H9 (cell line): ENCODE results near the gene HNRNPLL. TPM values are rescaled to one million over a fixed set of nuclear protein-coding genes. Genes with fewer than 3 reads are reported as not detected.
A peak's percentile ranks its signal among the peaks of the same experiment; 100 is the strongest.

Experiments used
- DNase-seq: peaks from one replicate; pipeline ENCODE4 v3.0.0-alpha.2; 2017
- H2AFZ ChIP-seq: one replicate; pipeline ENCODE4 v1.6.1; 2013; ENCODE audit warnings: mild to moderate bottlenecking, low read length, control low read depth, moderate library complexity
- H2AK5ac ChIP-seq: 2 replicates; pipeline ENCODE4 v1.6.1; 2013; ENCODE audit warnings: low read length, control low read depth, mixed read lengths; ENCODE audit not compliant: insufficient read length
- H2BK120ac ChIP-seq: one replicate; pipeline ENCODE4 v1.6.1; 2013; ENCODE audit warnings: low read depth, mild to moderate bottlenecking, low read length, control low read depth, inconsistent platforms; ENCODE audit not compliant: poor library complexity, severe bottlenecking
- H2BK12ac ChIP-seq: 2 replicates; pipeline ENCODE4 v1.6.1; 2013; ENCODE audit warnings: low read length, control low read depth, mixed read lengths, low read depth; ENCODE audit not compliant: insufficient read length
- H2BK15ac ChIP-seq: 2 replicates; pipeline ENCODE4 v1.6.1; 2013; ENCODE audit warnings: low read depth, low read length, control low read depth
- H2BK20ac ChIP-seq: one replicate; pipeline ENCODE4 v1.6.1; 2013; ENCODE audit warnings: low read depth, mild to moderate bottlenecking, low read length, control low read depth, inconsistent platforms; ENCODE audit not compliant: poor library complexity, severe bottlenecking
- H2BK5ac ChIP-seq: 2 replicates; pipeline ENCODE4 v1.6.1; 2013; ENCODE audit warnings: low read length, control low read depth, mixed read lengths; ENCODE audit not compliant: insufficient read length
- H3K14ac ChIP-seq: 2 replicates; pipeline ENCODE4 v1.6.1; 2013; ENCODE audit warnings: low read length, control low read depth; ENCODE audit not compliant: insufficient read depth
- H3K18ac ChIP-seq: 2 replicates; pipeline ENCODE4 v1.6.1; 2013; ENCODE audit warnings: low read depth, mild to moderate bottlenecking, mixed read lengths, low read length, control low read depth; ENCODE audit not compliant: insufficient read length
- H3K23ac ChIP-seq: 2 replicates; pipeline ENCODE4 v1.6.1; 2013; ENCODE audit warnings: low read length, control low read depth, mixed read lengths, low read depth; ENCODE audit not compliant: insufficient read length
- H3K23me2 ChIP-seq: 2 replicates; pipeline ENCODE4 v1.6.1; 2013; ENCODE audit warnings: low read depth, mild to moderate bottlenecking, mixed read lengths, low read length, control low read depth; ENCODE audit not compliant: insufficient read length, poor library complexity, severe bottlenecking
- H3K27ac ChIP-seq: 2 replicates; pipeline ENCODE4 v1.5.1; 2013; ENCODE audit warnings: low read length, control low read depth, mixed read lengths, low read depth; ENCODE audit not compliant: insufficient read length
- H3K27me3 ChIP-seq: 2 replicates; pipeline ENCODE4 v1.6.1; 2013; ENCODE audit warnings: low read length, control low read depth, inconsistent platforms; ENCODE audit not compliant: insufficient read depth
- H3K4ac ChIP-seq: 2 replicates; pipeline ENCODE4 v1.6.1; 2013; ENCODE audit warnings: low read depth, mild to moderate bottlenecking, control low read depth, inconsistent platforms, low read length, moderate library complexity
- H3K4me1 ChIP-seq: 2 replicates; pipeline ENCODE4 v1.6.1; 2013; ENCODE audit warnings: low read length, control low read depth, inconsistent platforms; ENCODE audit not compliant: insufficient read depth
- H3K4me2 ChIP-seq: 2 replicates; pipeline ENCODE4 v1.6.1; 2013; ENCODE audit warnings: low read length, control low read depth, mixed read lengths; ENCODE audit not compliant: insufficient read length, insufficient read depth
- H3K56ac ChIP-seq: 2 replicates; pipeline ENCODE4 v1.6.1; 2013; ENCODE audit warnings: low read depth, mild to moderate bottlenecking, mixed read lengths, low read length, control low read depth; ENCODE audit not compliant: insufficient read length
- H3K79me1 ChIP-seq: 2 replicates; pipeline ENCODE4 v1.6.1; 2013; ENCODE audit warnings: low read depth, mild to moderate bottlenecking, moderate library complexity, low read length, control low read depth, inconsistent platforms; ENCODE audit not compliant: insufficient read depth, poor library complexity, severe bottlenecking
- H3K79me2 ChIP-seq: 2 replicates; pipeline ENCODE4 v1.6.1; 2013; ENCODE audit warnings: low read length, control low read depth, inconsistent platforms; ENCODE audit not compliant: insufficient read depth
- H3K9ac ChIP-seq: 2 replicates; pipeline ENCODE4 v1.6.1; 2013; ENCODE audit warnings: low read length, control low read depth, mixed read lengths; ENCODE audit not compliant: insufficient read length; ENCODE audit errors: extremely low read depth
- H3K9me3 ChIP-seq: one replicate; pipeline ENCODE4 v1.6.1; 2013; ENCODE audit warnings: low read depth, low read length, inconsistent platforms; ENCODE audit not compliant: control insufficient read depth
- H3T11ph ChIP-seq: one replicate; pipeline ENCODE4 v1.6.1; 2013; ENCODE audit warnings: mild to moderate bottlenecking, low read length, control low read depth, inconsistent platforms
- H4K20me1 ChIP-seq: one replicate; pipeline ENCODE4 v1.6.1; 2013; ENCODE audit not compliant: control insufficient read depth, insufficient read length, insufficient read depth
- H4K5ac ChIP-seq: 2 replicates; pipeline ENCODE4 v1.6.1; 2013; ENCODE audit warnings: low read depth, mild to moderate bottlenecking, mixed read lengths, low read length, control low read depth; ENCODE audit not compliant: insufficient read length
- H4K8ac ChIP-seq: replicated peaks from 2 replicates; pipeline ENCODE4 v1.6.1; 2013; ENCODE audit warnings: low read length, control low read depth, mixed read lengths, low read depth; ENCODE audit not compliant: insufficient read length
- H4K91ac ChIP-seq: 2 replicates; pipeline ENCODE4 v1.6.1; 2013; ENCODE audit warnings: low read depth, mild to moderate bottlenecking, moderate library complexity, mixed read lengths, low read length, control low read depth; ENCODE audit not compliant: insufficient read length
- H3K27ac Mint-ChIP-seq, 3 experiments: 2 replicates in 2 of 3; 3 replicates in 1 of 3; pipeline ENCODE4 v1.8.0; 2020 to 2021; ENCODE audit warnings: mixed read lengths in 3 of 3, mild to moderate bottlenecking in 1 of 3, moderate library complexity in 1 of 3
- H3K27me3 Mint-ChIP-seq: 2 replicates; pipeline ENCODE4 v1.8.0; 2021; ENCODE audit warnings: low read depth, mild to moderate bottlenecking, moderate library complexity, mixed read lengths
- H3K36me3 Mint-ChIP-seq, 3 experiments: 2 replicates in 2 of 3; 3 replicates in 1 of 3; pipeline ENCODE4 v1.8.0; 2020 to 2021; ENCODE audit warnings: low read depth in 3 of 3, mixed read lengths in 3 of 3; ENCODE audit not compliant: insufficient read depth in 1 of 3
- H3K4me1 Mint-ChIP-seq, 2 experiments: 2 replicates each; pipeline ENCODE4 v1.8.0; 2020; ENCODE audit warnings: mixed read lengths in 2 of 2
- H3K4me3 Mint-ChIP-seq, 2 experiments: 2 replicates in 1 of 2; 3 replicates in 1 of 2; pipeline ENCODE4 v1.8.0; 2020 to 2021; ENCODE audit warnings: mild to moderate bottlenecking in 2 of 2, mixed read lengths in 2 of 2, moderate library complexity in 1 of 2
- H3K9me3 Mint-ChIP-seq, 2 experiments: 2 replicates in 1 of 2; 3 replicates in 1 of 2; pipeline ENCODE4 v1.8.0; 2020; ENCODE audit warnings: mild to moderate bottlenecking in 2 of 2, mixed read lengths in 2 of 2, moderate library complexity in 1 of 2
- WGBS: extraction: QIAGEN DNeasy Blood & Tissue Kit; methylation state at CpG from one replicate; pipeline ENCODE4 v1.1.7; 2013; ENCODE audit warnings: missing lambda C conversion rate, low lambda C conversion rate, mixed read lengths; ENCODE audit not compliant: insufficient read length; ENCODE audit errors: extremely low coverage; 5-methylcytosine and 5-hydroxymethylcytosine counted together
- total RNA-seq: library from RNA; stranded (reverse); gene quantifications from 2 replicates; pipeline ENCODE4 v1.2.1, GENCODE V29; 2021
- TF ChIP-seq, protein P1 (sequence below): fragments of 200-600 bp; sonication (generic); conservative IDR thresholded peaks from 3 replicates; pipeline ENCODE4 v1.8.0; 2021; ENCODE audit warnings: antibody characterized with exemption, mild to moderate bottlenecking

HNRNPLL gene
- total RNA-seq, 1 experiment from 2014 or later, result 52.3 TPM

DNA sequence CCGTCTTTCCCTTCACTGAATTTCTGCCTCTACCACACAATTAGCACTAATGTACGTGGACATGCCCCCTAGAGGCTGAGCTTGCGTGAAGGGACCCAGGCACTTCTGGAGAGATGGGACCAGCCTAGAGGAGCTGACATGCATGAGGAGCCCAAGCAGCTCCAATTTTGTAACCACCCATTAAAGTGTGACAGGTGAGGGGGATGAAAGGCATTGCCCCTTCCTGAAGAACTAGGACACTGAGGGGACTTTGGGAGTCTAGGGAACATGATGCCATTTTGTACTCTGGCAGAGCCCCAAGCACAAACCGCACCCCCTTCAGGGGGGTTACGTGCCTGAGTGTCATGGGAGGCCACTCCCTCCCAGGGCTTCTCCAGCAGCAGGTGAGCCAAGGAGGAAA lies 63.6 kb downstream of the HNRNPLL start:
- H4K20me1 ChIP-seq, result no peaks in the 10 kb centered on the region
- H3K18ac ChIP-seq, result no peak overlapping the region
- H2BK20ac ChIP-seq, result no peak overlapping the region
- H2AFZ ChIP-seq, result no peak overlapping the region
- H3K4me2 ChIP-seq, result no peak overlapping the region
- H3K4me1 ChIP-seq, result peaks cover 2% of the 10 kb centered on the region; the same call in 1 of the 2 replicates
- H2BK12ac ChIP-seq, result no peak overlapping the region
- no peak overlapping the region for H2BK15ac ChIP-seq
- peaks cover 2% of the 10 kb centered on the region for H3K23me2 ChIP-seq
- H3K14ac ChIP-seq, result no peak overlapping the region
- TF ChIP-seq, protein P1, sequence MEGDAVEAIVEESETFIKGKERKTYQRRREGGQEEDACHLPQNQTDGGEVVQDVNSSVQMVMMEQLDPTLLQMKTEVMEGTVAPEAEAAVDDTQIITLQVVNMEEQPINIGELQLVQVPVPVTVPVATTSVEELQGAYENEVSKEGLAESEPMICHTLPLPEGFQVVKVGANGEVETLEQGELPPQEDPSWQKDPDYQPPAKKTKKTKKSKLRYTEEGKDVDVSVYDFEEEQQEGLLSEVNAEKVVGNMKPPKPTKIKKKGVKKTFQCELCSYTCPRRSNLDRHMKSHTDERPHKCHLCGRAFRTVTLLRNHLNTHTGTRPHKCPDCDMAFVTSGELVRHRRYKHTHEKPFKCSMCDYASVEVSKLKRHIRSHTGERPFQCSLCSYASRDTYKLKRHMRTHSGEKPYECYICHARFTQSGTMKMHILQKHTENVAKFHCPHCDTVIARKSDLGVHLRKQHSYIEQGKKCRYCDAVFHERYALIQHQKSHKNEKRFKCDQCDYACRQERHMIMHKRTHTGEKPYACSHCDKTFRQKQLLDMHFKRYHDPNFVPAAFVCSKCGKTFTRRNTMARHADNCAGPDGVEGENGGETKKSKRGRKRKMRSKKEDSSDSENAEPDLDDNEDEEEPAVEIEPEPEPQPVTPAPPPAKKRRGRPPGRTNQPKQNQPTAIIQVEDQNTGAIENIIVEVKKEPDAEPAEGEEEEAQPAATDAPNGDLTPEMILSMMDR, result peak; percentile 43; the same call in 2 of the 3 replicates
- H2BK5ac ChIP-seq, result no peak overlapping the region
- H3T11ph ChIP-seq, result no peak overlapping the region
- H3K27ac ChIP-seq, result no peak overlapping the region
- H2AK5ac ChIP-seq, result no peak overlapping the region
- no peak overlapping the region for H2BK120ac ChIP-seq
- Mint-ChIP-seq H3K9me3 (no peaks in the 10 kb centered on the region), H3K27ac (no peak overlapping the region; a peak in 1 of 7 replicates), H3K4me3 (no peak overlapping the region), H3K4me1 (peaks cover 33 to 46% of the 10 kb centered on the region in 2 experiments), H3K27me3 (peaks cover 18% of the 10 kb centered on the region), H3K36me3 (no peaks in the 10 kb centered on the region)
- H3K9ac ChIP-seq, result no peak overlapping the region
- H3K79me1 ChIP-seq, result no peaks in the 10 kb centered on the region
- H3K23ac ChIP-seq, result no peak overlapping the region
- H3K56ac ChIP-seq, result no peak overlapping the region
- no peaks in the 10 kb centered on the region; the same call in 1 of the 2 replicates for H3K27me3 ChIP-seq
- no CpG with 5 or more reads among the region's 5 CpGs for WGBS
- no peak overlapping the region for H4K91ac ChIP-seq
- no peak overlapping the region for H3K4ac ChIP-seq
- no peaks in the 10 kb centered on the region for H3K9me3 ChIP-seq
- H3K79me2 ChIP-seq, result no peaks in the 10 kb centered on the region
- DNase-seq, result peak; percentile 52
- H4K5ac ChIP-seq, result no peak overlapping the region
- no peak overlapping the region for H4K8ac ChIP-seq
